HCT116 (cell line): ENCODE measurements around the gene PLAGL1. TPM values are rescaled to one million over a fixed set of nuclear protein-coding genes. Genes with fewer than 3 reads are reported as not detected.
A peak's percentile ranks its signal among the peaks of the same experiment; 100 is the strongest.

ENCODE experiments used
- ATAC-seq: fragments of 200-7000 bp; cut with Tn5 transposase; 2 replicates; pipeline ENCODE4 v1.9.1; 2020; ENCODE audit warnings: mild to moderate bottlenecking, moderate library complexity
- BruUV-seq: library from RNA; stranded (reverse); fragments of 400-500 nt; replicated peaks from 2 replicates; lab custom pipeline; 2021; lab: Mats Ljungman, UMichigan
- CTCF ChIA-PET: fragments of 300-600 bp; sonication (Branson Sonifier 250); formaldehyde crosslinking; loops from one replicate; lab custom pipeline; 2021; ENCODE audit warnings: antibody characterized with exemption; lab: Charles Lee
- POLR2A ChIA-PET: fragments of 300-600, 350-600 bp; sonication (Branson Sonifier 250); formaldehyde crosslinking; loops from one replicate; lab custom pipeline; 2021; ENCODE audit warnings: antibody characterized with exemption; lab: Charles Lee
- RAD21 ChIA-PET, 2 experiments: fragments of 300-600 bp; sonication (Branson Sonifier 250); formaldehyde crosslinking; loops; one replicate each; lab custom pipeline; 2023; ENCODE audit warnings: low total read pairs in 2 of 2; ENCODE audit not compliant: uncharacterized antibody in 2 of 2, unreplicated experiment in 2 of 2, low non-redundant PET in 1 of 2; lab: Charles Lee
- DNase-seq: peaks from one replicate; pipeline ENCODE4 v3.0.0-alpha.2; 2010; ENCODE audit warnings: low read depth, low spot score
- H2AFZ ChIP-seq: fragments of 200-600 bp; shearing (Covaris generic), sonication (generic); 2 replicates; pipeline ENCODE4 v1.6.1; 2017; ENCODE audit warnings: low read depth, mixed run types, mixed read lengths, antibody characterized with exemption, low read length; ENCODE audit not compliant: poor library complexity, severe bottlenecking
- H3K27ac ChIP-seq: 2 replicates; pipeline ENCODE4 v1.5.1; 2012; ENCODE audit warnings: low read depth, low read length
- H3K27me3 ChIP-seq: fragments of 200-600 bp; sonication (generic); 2 replicates; pipeline ENCODE4 v1.6.1; 2016; ENCODE audit warnings: mixed run types, low read length, mixed read lengths; ENCODE audit not compliant: insufficient read depth
- H3K36me3 ChIP-seq, 2 experiments: fragments of 200-500 bp in 1 of 2; fragments of 200-600 bp in 1 of 2; sonication (Bioruptor generic) in 1 of 2; sonication (generic) in 1 of 2; 2 replicates each; pipeline versions ENCODE4 v1.5.1 to v1.6.1; 2014 to 2016; ENCODE audit warnings: low read length in 2 of 2, inconsistent platforms in 1 of 2, mixed read lengths in 1 of 2, mixed run types in 1 of 2; ENCODE audit not compliant: insufficient read depth in 2 of 2, control insufficient read depth in 1 of 2
- H3K4me1 ChIP-seq, 2 experiments: fragments of 200-600 bp in 1 of 2; sonication (generic) in 1 of 2; 2 replicates each; pipeline versions ENCODE4 v1.5.1 to v1.6.1; 2012 to 2017; ENCODE audit warnings: low read length in 2 of 2, inconsistent platforms in 1 of 2, mild to moderate bottlenecking in 1 of 2, mixed read lengths in 1 of 2, mixed run types in 1 of 2, moderate library complexity in 1 of 2; ENCODE audit not compliant: insufficient read depth in 2 of 2, control insufficient read depth in 1 of 2
- H3K4me2 ChIP-seq: fragments of 200-600 bp; sonication (generic); 2 replicates; pipeline ENCODE4 v1.6.1; 2017; ENCODE audit warnings: mixed run types, low read length, mixed read lengths
- H3K4me3 ChIP-seq, 2 experiments: fragments of 200-600 bp in 1 of 2; sonication (generic) in 1 of 2; replicated peaks in 1 of 2; 2 replicates each; pipeline ENCODE4 v1.5.1; 2011 to 2016; ENCODE audit warnings: low read length in 2 of 2, control low read depth in 1 of 2, low read depth in 1 of 2, mild to moderate bottlenecking in 1 of 2, mixed read lengths in 1 of 2, mixed run types in 1 of 2
- H3K79me2 ChIP-seq: fragments of 200-600 bp; sonication (generic); 2 replicates; pipeline ENCODE4 v1.6.1; 2017; ENCODE audit warnings: mild to moderate bottlenecking, mixed run types, low read length, moderate library complexity, mixed read lengths; ENCODE audit not compliant: insufficient read depth
- H3K9ac ChIP-seq: fragments of 200-600 bp; sonication (generic); 2 replicates; pipeline ENCODE4 v1.6.1; 2016; ENCODE audit warnings: low read length, mixed read lengths
- H3K9me2 ChIP-seq: fragments of 200-600 bp; sonication (generic), shearing (Covaris generic); 2 replicates; pipeline ENCODE4 v1.6.1; 2017; ENCODE audit warnings: mixed run types, mild to moderate bottlenecking, moderate library complexity; ENCODE audit not compliant: insufficient read depth
- H3K9me3 ChIP-seq, 2 experiments: fragments of 200-500 bp in 1 of 2; fragments of 200-600 bp in 1 of 2; sonication (Bioruptor generic) in 1 of 2; sonication (generic) in 1 of 2; 2 replicates each; pipeline ENCODE4 v1.6.1; 2014 to 2017; ENCODE audit warnings: low read length in 2 of 2, mixed read lengths in 2 of 2, inconsistent platforms in 1 of 2, low read depth in 1 of 2, mild to moderate bottlenecking in 1 of 2, mixed run types in 1 of 2, moderate library complexity in 1 of 2; ENCODE audit not compliant: control insufficient read depth in 1 of 2, insufficient read depth in 1 of 2
- H4K20me1 ChIP-seq: fragments of 200-600 bp; sonication (generic), shearing (Covaris generic); 2 replicates; pipeline ENCODE4 v1.6.1; 2017; ENCODE audit warnings: mixed run types, mild to moderate bottlenecking, moderate library complexity; ENCODE audit not compliant: insufficient read depth
- CEBPB ChIP-seq: IDR thresholded peaks from 2 replicates; pipeline ENCODE4 v1.6.1; 2012; ENCODE audit warnings: low read depth
- CTCF ChIP-seq, 3 experiments: fragments of 200-600 bp in 1 of 3; sonication (generic) in 1 of 3; IDR thresholded peaks in 2 of 3; conservative IDR thresholded peaks in 1 of 3; 2 replicates each; pipeline ENCODE4 v1.5.1; 2012 to 2017; ENCODE audit warnings: low read depth in 2 of 3, low read length in 2 of 3, antibody characterized with exemption in 1 of 3, borderline replicate concordance in 1 of 3, control low read depth in 1 of 3, mild to moderate bottlenecking in 1 of 3, mixed read lengths in 1 of 3, mixed run types in 1 of 3, moderate library complexity in 1 of 3; ENCODE audit not compliant: insufficient read depth in 1 of 3
- EGR1 ChIP-seq: IDR thresholded peaks from 2 replicates; pipeline ENCODE4 v1.6.1; 2012; ENCODE audit warnings: low read depth
- ELF1 ChIP-seq: IDR thresholded peaks from 2 replicates; pipeline ENCODE4 v1.6.1; 2012; ENCODE audit warnings: low read depth, borderline replicate concordance
- EZH2 ChIP-seq: fragments of 200-600 bp; sonication (generic); IDR thresholded peaks from 2 replicates; pipeline ENCODE4 v1.6.1; 2017; ENCODE audit warnings: antibody characterized with exemption, mixed run types
- EZH2phosphoT487 ChIP-seq: fragments of 200-600 bp; IDR thresholded peaks from 2 replicates; pipeline ENCODE4 v1.6.1; 2018; ENCODE audit warnings: antibody characterized with exemption, borderline replicate concordance
- FOSL1 ChIP-seq: IDR thresholded peaks from 2 replicates; pipeline ENCODE4 v1.6.1; 2012; ENCODE audit warnings: low read depth
- JUND ChIP-seq: IDR thresholded peaks from 2 replicates; pipeline ENCODE4 v1.6.1; 2012
- MAX ChIP-seq: IDR thresholded peaks from 2 replicates; pipeline ENCODE4 v1.6.1; 2012
- POLR2AphosphoS5 ChIP-seq: IDR thresholded peaks from 2 replicates; pipeline ENCODE4 v1.6.1; 2011; ENCODE audit warnings: mild to moderate bottlenecking, low read depth, low read length, moderate library complexity
- SIN3A ChIP-seq: IDR thresholded peaks from 2 replicates; pipeline ENCODE4 v1.6.1; 2012; ENCODE audit warnings: low read depth
- SP1 ChIP-seq: IDR thresholded peaks from 2 replicates; pipeline ENCODE4 v1.6.1; 2012; ENCODE audit warnings: low read depth
- SRF ChIP-seq: IDR thresholded peaks from 2 replicates; pipeline ENCODE4 v1.6.1; 2012; ENCODE audit warnings: low read depth
- YY1 ChIP-seq: IDR thresholded peaks from 2 replicates; pipeline ENCODE4 v1.6.1; 2011; ENCODE audit warnings: low read length, low read depth, moderate library complexity, mild to moderate bottlenecking; ENCODE audit not compliant: insufficient replicate concordance; ENCODE audit errors: extremely low read depth
- ZFX ChIP-seq: fragments of 450-650 bp; IDR thresholded peaks from 2 replicates; pipeline ENCODE4 v1.6.1; 2017
- intact Hi-C: fragments of 100-400 bp; cut with micrococcal nuclease; formaldehyde crosslinking; loops from 2 replicates; pipeline ENCODE4 v1.10.0; 2022
- total RNA-seq: library from RNA; stranded (reverse); gene quantifications from one replicate; pipeline ENCODE4 v1.2.1, GENCODE V29; 2021; ENCODE audit not compliant: unreplicated experiment
- TF ChIP-seq, protein P1 (sequence below): IDR thresholded peaks from 2 replicates; pipeline ENCODE4 v1.6.1; 2011; ENCODE audit warnings: mild to moderate bottlenecking, low read length, moderate library complexity; ENCODE audit not compliant: insufficient replicate concordance; ENCODE audit errors: extremely low read depth

PLAGL1 gene
- total RNA-seq, 1 experiment from 2014 or later = 35.6 TPM

GRCh38 chr6:144006736-144007477 lies 1.2 kb downstream of the PLAGL1 start:
- ATAC-seq (no peak), DNase-seq (peak; percentile 16)
- peak overlapping the region; percentile 84 for H3K9ac ChIP-seq
- TSS peak; percentile 60 for BruUV-seq
- peaks cover 42% of the 10 kb centered on the region for H3K79me2 ChIP-seq
- peaks cover 3 to 7% of the 10 kb centered on the region in 2 experiments; a peak in 2 of 4 replicates for H3K4me1 ChIP-seq
- no peak overlapping the region for H2AFZ ChIP-seq
- H4K20me1 ChIP-seq = no peaks in the 10 kb centered on the region
- RAD21 ChIA-PET = no interaction called here
- CTCF ChIA-PET = interaction anchor here (2.4 kb wide), 1 partner anchor 431 kb away, joined by 9 read pairs; no protein-coding TSS in a partner anchor
- no peaks in the 10 kb centered on the region for H3K27me3 ChIP-seq
- intact Hi-C loops = no loop called here
- TF ChIP-seq SP1 (no peak), FOSL1 (no peak), JUND (no peak; the same call in 1 of the 2 replicates), MAX (no peak)
- TF ChIP-seq, protein P1, sequence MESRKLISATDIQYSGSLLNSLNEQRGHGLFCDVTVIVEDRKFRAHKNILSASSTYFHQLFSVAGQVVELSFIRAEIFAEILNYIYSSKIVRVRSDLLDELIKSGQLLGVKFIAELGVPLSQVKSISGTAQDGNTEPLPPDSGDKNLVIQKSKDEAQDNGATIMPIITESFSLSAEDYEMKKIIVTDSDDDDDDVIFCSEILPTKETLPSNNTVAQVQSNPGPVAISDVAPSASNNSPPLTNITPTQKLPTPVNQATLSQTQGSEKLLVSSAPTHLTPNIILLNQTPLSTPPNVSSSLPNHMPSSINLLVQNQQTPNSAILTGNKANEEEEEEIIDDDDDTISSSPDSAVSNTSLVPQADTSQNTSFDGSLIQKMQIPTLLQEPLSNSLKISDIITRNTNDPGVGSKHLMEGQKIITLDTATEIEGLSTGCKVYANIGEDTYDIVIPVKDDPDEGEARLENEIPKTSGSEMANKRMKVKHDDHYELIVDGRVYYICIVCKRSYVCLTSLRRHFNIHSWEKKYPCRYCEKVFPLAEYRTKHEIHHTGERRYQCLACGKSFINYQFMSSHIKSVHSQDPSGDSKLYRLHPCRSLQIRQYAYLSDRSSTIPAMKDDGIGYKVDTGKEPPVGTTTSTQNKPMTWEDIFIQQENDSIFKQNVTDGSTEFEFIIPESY = no peak
- POLR2A ChIA-PET = no interaction called here
- H3K9me3 ChIP-seq = no peaks in the 10 kb centered on the region
- H3K4me3 ChIP-seq = peak overlapping the region; percentile 56 to 74
- H3K27ac ChIP-seq = peak overlapping the region; percentile 71
- H3K9me2 ChIP-seq = no peaks in the 10 kb centered on the region
- peak overlapping the region; percentile 69 for H3K4me2 ChIP-seq
- no peaks in the 10 kb centered on the region for H3K36me3 ChIP-seq

GRCh38 chr6:143999406-143999805 lies 8.7 kb downstream of the PLAGL1 start:
- Histone ChIP-seq H3K9ac (no peak overlapping the region), H3K27ac (no peak overlapping the region), H2AFZ (no peak overlapping the region), H3K79me2 (peaks cover 44% of the 10 kb centered on the region), H4K20me1 (no peaks in the 10 kb centered on the region), H3K4me3 (no peak overlapping the region), H3K9me2 (no peaks in the 10 kb centered on the region), H3K4me2 (no peak overlapping the region), H3K27me3 (no peaks in the 10 kb centered on the region), H3K9me3 (peaks cover 0 to 2% of the 10 kb centered on the region in 2 experiments; a peak in 2 of 4 replicates), H3K4me1 (no peaks in the 10 kb centered on the region), H3K36me3 (no peaks in the 10 kb centered on the region; a peak in 1 of 4 replicates)
- ChIA-PET CTCF (interaction anchor here (1.1 kb wide), 1 partner anchor 424 kb away, joined by 3 read pairs; no protein-coding TSS in a partner anchor), RAD21 (no interaction called here), POLR2A (no interaction called here)
- no peak for ATAC-seq
- BruUV-seq = no TSS peak
- no peak for DNase-seq
- intact Hi-C loops = no loop called here
- no peak for TF ChIP-seq ZFX
- no peak for TF ChIP-seq SP1
- no peak for TF ChIP-seq YY1
- TF ChIP-seq EGR1 = no peak
- TF ChIP-seq SIN3A = no peak
- no peak for TF ChIP-seq EZH2phosphoT487
- TF ChIP-seq FOSL1 = no peak
- no peak for TF ChIP-seq POLR2AphosphoS5
- no peak for TF ChIP-seq JUND
- no peak for TF ChIP-seq ELF1
- TF ChIP-seq EZH2 = no peak
- TF ChIP-seq SRF = no peak
- TF ChIP-seq CEBPB = no peak
- no peak for TF ChIP-seq CTCF (IDR thresholded peaks at IDR 0.05 in 2 of 3, conservative IDR thresholded peaks at IDR 0.05 in 1 of 3; ENCODE audit: borderline replicate concordance in 1 of 3, insufficient read depth in 1 of 3, low read depth in 2 of 3, low read length in 2 of 3)
